Mesendoderm (in vitro differentiated cells): ENCODE results near the gene TMIE.

Source experiments
- DNase-seq: peaks from one replicate; pipeline ENCODE4 v3.0.0; 2013
- H2AK5ac ChIP-seq: 2 replicates; pipeline ENCODE4 v1.6.1; 2013; ENCODE audit warnings: low read length, inconsistent platforms
- H2BK120ac ChIP-seq: 2 replicates; pipeline ENCODE4 v1.6.1; 2013; ENCODE audit warnings: low read depth, mild to moderate bottlenecking, low read length, moderate library complexity, mixed read lengths
- H2BK15ac ChIP-seq: replicated peaks from 2 replicates; pipeline ENCODE4 v1.6.1; 2013; ENCODE audit warnings: low read depth, mild to moderate bottlenecking, moderate library complexity
- H2BK5ac ChIP-seq: 2 replicates; pipeline ENCODE4 v1.6.1; 2013; ENCODE audit warnings: low read length, inconsistent platforms
- H3K18ac ChIP-seq: 2 replicates; pipeline ENCODE4 v1.6.1; 2013; ENCODE audit warnings: mild to moderate bottlenecking, low read length, mixed read lengths
- H3K23ac ChIP-seq: one replicate; pipeline ENCODE4 v1.6.1; 2013; ENCODE audit warnings: low read length
- H3K27ac ChIP-seq: 2 replicates; pipeline ENCODE4 v1.5.1; 2013; ENCODE audit warnings: low read depth, mild to moderate bottlenecking, inconsistent platforms, low read length, moderate library complexity
- H3K27me3 ChIP-seq: 2 replicates; pipeline ENCODE4 v1.6.1; 2013; ENCODE audit warnings: low read length, control low read depth, mild to moderate bottlenecking, inconsistent platforms; ENCODE audit not compliant: insufficient read depth, poor library complexity
- H3K36me3 ChIP-seq: 2 replicates; pipeline ENCODE4 v1.6.1; 2013; ENCODE audit warnings: low read length, inconsistent platforms; ENCODE audit not compliant: control insufficient read depth, insufficient read depth
- H3K4ac ChIP-seq: one replicate; pipeline ENCODE4 v1.6.1; 2013; ENCODE audit warnings: low read depth, mild to moderate bottlenecking, low read length, moderate library complexity
- H3K4me1 ChIP-seq: 2 replicates; pipeline ENCODE4 v1.6.1; 2013; ENCODE audit warnings: low read depth, low read length, inconsistent platforms; ENCODE audit not compliant: control insufficient read depth
- H3K4me2 ChIP-seq: 2 replicates; pipeline ENCODE4 v1.6.1; 2013; ENCODE audit warnings: low read length
- H3K4me3 ChIP-seq: 2 replicates; pipeline ENCODE4 v1.5.1; 2013; ENCODE audit warnings: mild to moderate bottlenecking, low read length
- H3K56ac ChIP-seq: one replicate; pipeline ENCODE4 v1.6.1; 2013; ENCODE audit warnings: low read length
- H3K79me1 ChIP-seq: 2 replicates; pipeline ENCODE4 v1.6.1; 2013; ENCODE audit warnings: low read length, inconsistent platforms
- H3K79me2 ChIP-seq: 2 replicates; pipeline ENCODE4 v1.6.1; 2013; ENCODE audit warnings: mild to moderate bottlenecking, low read length; ENCODE audit not compliant: control insufficient read depth, insufficient read depth
- H3K9ac ChIP-seq: 2 replicates; pipeline ENCODE4 v1.6.1; 2013; ENCODE audit warnings: low read length, inconsistent platforms
- H4K5ac ChIP-seq: one replicate; pipeline ENCODE4 v1.6.1; 2013; ENCODE audit warnings: low read length
- H4K8ac ChIP-seq: one replicate; pipeline ENCODE4 v1.6.1; 2013; ENCODE audit warnings: low read depth, mild to moderate bottlenecking, control low read depth, low read length, moderate library complexity
- whole genome bisulfite sequencing: extraction: QIAGEN DNeasy Blood & Tissue Kit; methylation state at CpG from one replicate; pipeline ENCODE4 v1.1.7; 2013; ENCODE audit warnings: low lambda C conversion rate, missing lambda C conversion rate; ENCODE audit not compliant: insufficient coverage; ENCODE audit errors: extremely low coverage; 5-methylcytosine and 5-hydroxymethylcytosine counted together

The TMIE gene

GRCh38 chr3:46717447-46718231 lies 16.4 kb downstream of the TMIE start, which contains the start of gene PRSS50:
Gene PRSS50 (minus strand): TSS chr3:46717869. CDS start chr3:46717824, 45 bp downstream.
- DNase-seq = peak; percentile 72
- Histone ChIP-seq H3K79me2 (no peaks in the 10 kb centered on the region), H3K27me3 (no peaks in the 10 kb centered on the region), H3K79me1 (no peaks in the 10 kb centered on the region), H3K56ac (no peak within 1 kb of the TSS), H3K9ac (no peak within 1 kb of the TSS), H2BK15ac (no peak within 1 kb of the TSS), H3K4me1 (no peaks in the 10 kb centered on the region), H3K4ac (no peak within 1 kb of the TSS), H3K18ac (no peak within 1 kb of the TSS), H3K4me3 (no peak within 1 kb of the TSS), H3K4me2 (no peak within 1 kb of the TSS), H3K36me3 (no peaks in the 10 kb centered on the region), H2BK5ac (no peak within 1 kb of the TSS), H3K23ac (no peak within 1 kb of the TSS), H4K5ac (no peak within 1 kb of the TSS), H3K27ac (no peak within 1 kb of the TSS), H2AK5ac (no peak within 1 kb of the TSS), H4K8ac (no peak within 1 kb of the TSS), H2BK120ac (no peak within 1 kb of the TSS)
- WGBS = no CpG with 5 or more reads among the region's 61 CpGs

GRCh38 chr3:46719044-46719565 lies 17.9 kb downstream of the TMIE start:
- no CpG with 5 or more reads among the region's 2 CpGs for WGBS
- no peak overlapping the region for H3K27ac ChIP-seq
- H4K8ac ChIP-seq = no peak overlapping the region
- no peak overlapping the region for H2BK120ac ChIP-seq
- no peaks in the 10 kb centered on the region for H3K27me3 ChIP-seq
- H3K4me1 ChIP-seq = no peaks in the 10 kb centered on the region
- DNase-seq = no peak
- no peak overlapping the region for H3K56ac ChIP-seq
- H3K4me3 ChIP-seq = no peak overlapping the region
- H3K36me3 ChIP-seq = no peaks in the 10 kb centered on the region
- no peak overlapping the region for H3K4me2 ChIP-seq
- no peak overlapping the region for H4K5ac ChIP-seq
- no peak overlapping the region for H2BK15ac ChIP-seq
- no peak overlapping the region for H2BK5ac ChIP-seq
- no peak overlapping the region for H3K23ac ChIP-seq
- no peak overlapping the region for H2AK5ac ChIP-seq
- H3K79me2 ChIP-seq = no peaks in the 10 kb centered on the region
- no peak overlapping the region for H3K18ac ChIP-seq
- no peak overlapping the region for H3K4ac ChIP-seq
- H3K79me1 ChIP-seq = no peaks in the 10 kb centered on the region
- H3K9ac ChIP-seq = no peak overlapping the region

DNA sequence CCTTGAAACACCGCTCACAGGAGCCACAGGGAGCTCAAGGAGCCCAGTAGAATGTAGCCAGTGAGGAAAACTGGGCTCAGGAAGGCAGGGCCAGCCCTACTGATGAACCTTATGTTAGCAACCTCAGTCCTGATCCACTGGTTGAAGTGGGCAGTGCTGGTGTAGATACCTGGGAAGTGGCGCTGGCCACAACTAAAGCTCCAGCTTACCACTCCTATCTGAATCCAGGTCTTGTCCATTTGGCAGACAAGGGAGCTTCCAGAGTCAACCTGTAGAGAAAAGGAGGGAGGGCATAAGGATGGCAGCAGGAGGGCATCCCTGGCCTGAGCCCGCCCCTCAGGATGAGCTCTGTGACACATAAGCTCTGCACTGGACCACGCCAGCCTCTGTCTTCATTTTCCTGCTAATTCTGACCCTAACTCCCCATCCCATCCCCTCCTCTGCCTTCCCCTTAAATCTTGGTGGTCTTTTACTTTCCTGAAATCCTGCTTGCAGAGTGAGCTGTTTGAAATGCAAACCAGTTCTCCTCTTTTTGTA lies 18.6 kb downstream of the TMIE start:
- no peak overlapping the region for H3K18ac ChIP-seq
- no peak overlapping the region for H2BK15ac ChIP-seq
- H3K27ac ChIP-seq = no peak overlapping the region
- no peaks in the 10 kb centered on the region for H3K4me1 ChIP-seq
- no peaks in the 10 kb centered on the region for H3K36me3 ChIP-seq
- no peak overlapping the region for H3K4ac ChIP-seq
- no peak overlapping the region for H4K8ac ChIP-seq
- no peak overlapping the region for H3K56ac ChIP-seq
- no CpG with 5 or more reads among the region's 4 CpGs for WGBS
- H4K5ac ChIP-seq = no peak overlapping the region
- H3K23ac ChIP-seq = no peak overlapping the region
- no peaks in the 10 kb centered on the region for H3K79me2 ChIP-seq
- no peak overlapping the region for H2BK120ac ChIP-seq
- no peaks in the 10 kb centered on the region for H3K79me1 ChIP-seq
- H3K27me3 ChIP-seq = no peaks in the 10 kb centered on the region
- no peak for DNase-seq
- H3K4me3 ChIP-seq = no peak overlapping the region
- no peak overlapping the region for H3K9ac ChIP-seq
- no peak overlapping the region for H3K4me2 ChIP-seq
- H2AK5ac ChIP-seq = no peak overlapping the region
- H2BK5ac ChIP-seq = no peak overlapping the region

DNA sequence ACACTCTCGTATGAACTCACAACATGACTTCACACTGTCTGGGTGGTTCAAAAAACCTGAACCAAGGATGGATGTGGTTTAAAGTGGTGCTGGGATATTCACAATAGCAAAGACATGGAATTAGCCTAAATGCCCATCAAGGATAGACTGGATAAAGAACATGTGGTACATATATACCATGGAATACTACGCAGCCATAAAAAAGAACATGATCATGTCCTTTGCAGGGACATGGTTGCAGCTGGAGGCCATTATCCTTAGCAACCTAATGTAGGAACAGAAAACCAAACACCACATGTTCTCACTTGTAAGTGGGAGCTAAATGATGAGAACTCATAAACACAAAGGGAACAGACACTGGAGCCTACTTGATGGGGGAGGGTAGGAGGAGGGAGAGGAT lies 19.8 kb downstream of the TMIE start:
- H3K4ac ChIP-seq = no peak overlapping the region
- WGBS = no CpG with 5 or more reads among the region's 2 CpGs
- no peak overlapping the region for H2BK15ac ChIP-seq
- no peaks in the 10 kb centered on the region for H3K27me3 ChIP-seq
- H3K36me3 ChIP-seq = no peaks in the 10 kb centered on the region
- H2AK5ac ChIP-seq = no peak overlapping the region
- H2BK5ac ChIP-seq = no peak overlapping the region
- H3K4me3 ChIP-seq = no peak overlapping the region
- H3K4me1 ChIP-seq = no peaks in the 10 kb centered on the region
- no peak overlapping the region for H3K56ac ChIP-seq
- no peak overlapping the region for H3K4me2 ChIP-seq
- H3K27ac ChIP-seq = no peak overlapping the region
- no peak overlapping the region for H3K9ac ChIP-seq
- H3K79me2 ChIP-seq = no peaks in the 10 kb centered on the region
- no peak for DNase-seq
- H3K23ac ChIP-seq = no peak overlapping the region
- no peak overlapping the region for H3K18ac ChIP-seq
- no peaks in the 10 kb centered on the region for H3K79me1 ChIP-seq
- no peak overlapping the region for H2BK120ac ChIP-seq
- no peak overlapping the region for H4K8ac ChIP-seq
- H4K5ac ChIP-seq = no peak overlapping the region

DNA sequence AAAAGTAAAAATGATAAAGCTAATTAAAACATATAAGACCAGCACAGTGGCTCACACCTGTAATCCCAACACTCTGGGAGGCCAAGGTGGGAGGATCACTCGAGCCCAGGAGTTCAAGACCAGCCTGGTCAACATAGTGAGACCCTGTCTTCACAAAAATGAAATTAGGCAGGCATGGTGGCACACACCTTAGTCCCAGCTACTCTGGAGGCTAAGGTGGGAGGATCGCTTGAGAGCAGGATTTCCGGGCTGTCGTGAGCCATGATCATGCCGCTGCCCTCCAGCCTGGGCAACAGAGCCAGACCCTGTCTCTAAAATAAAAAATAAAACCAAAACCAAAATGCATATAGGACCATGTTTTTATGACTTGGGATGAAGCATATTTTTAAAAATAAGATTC lies 21.3 kb downstream of the TMIE start:
- no peak for DNase-seq
- Histone ChIP-seq H4K5ac (no peak overlapping the region), H3K27ac (no peak overlapping the region), H3K23ac (no peak overlapping the region), H3K4me3 (no peak overlapping the region), H2BK120ac (no peak overlapping the region), H2BK5ac (no peak overlapping the region), H2AK5ac (no peak overlapping the region), H3K27me3 (no peaks in the 10 kb centered on the region), H3K4ac (no peak overlapping the region), H3K36me3 (no peaks in the 10 kb centered on the region), H2BK15ac (no peak overlapping the region), H3K4me2 (no peak overlapping the region), H3K4me1 (no peaks in the 10 kb centered on the region), H3K9ac (no peak overlapping the region), H4K8ac (no peak overlapping the region), H3K56ac (no peak overlapping the region), H3K18ac (no peak overlapping the region), H3K79me2 (no peaks in the 10 kb centered on the region), H3K79me1 (no peaks in the 10 kb centered on the region)
- no CpG with 5 or more reads among the region's 5 CpGs for WGBS
